SH-SY5Y (cell line): ENCODE measurements around the gene GALNT18.

Experiments used
- GATA2 ChIP-seq: IDR thresholded peaks from 2 replicates; pipeline ENCODE4 v1.6.1; 2011; ENCODE audit warnings: mild to moderate bottlenecking, low read depth, low read length
- GATA3 ChIP-seq: IDR thresholded peaks from 2 replicates; pipeline ENCODE4 v1.6.1; 2011; ENCODE audit warnings: low read depth, mild to moderate bottlenecking, low read length, moderate library complexity

Gene GALNT18

DNA sequence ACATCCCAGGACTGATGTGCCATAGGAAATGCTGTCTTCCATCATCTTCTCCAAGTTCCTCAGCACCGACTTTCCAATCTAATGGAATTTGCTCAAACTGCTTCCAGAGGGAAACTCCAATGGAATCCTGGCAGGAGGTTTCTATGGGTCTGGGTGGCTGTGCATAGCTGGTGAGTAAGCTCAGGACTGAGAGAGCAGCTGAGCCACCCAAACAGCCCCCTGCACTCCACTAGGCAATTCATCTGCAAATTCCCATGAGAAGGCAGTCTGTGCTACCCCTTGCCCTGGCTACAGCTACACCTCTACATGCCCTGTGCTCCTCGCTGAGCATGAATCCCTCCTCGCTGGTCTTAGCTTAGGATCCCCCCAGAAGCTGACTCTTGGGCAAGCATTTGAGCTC, 140.8 kb downstream of the GALNT18 start:
- TF ChIP-seq GATA3 (no peak), GATA2 (no peak)

DNA sequence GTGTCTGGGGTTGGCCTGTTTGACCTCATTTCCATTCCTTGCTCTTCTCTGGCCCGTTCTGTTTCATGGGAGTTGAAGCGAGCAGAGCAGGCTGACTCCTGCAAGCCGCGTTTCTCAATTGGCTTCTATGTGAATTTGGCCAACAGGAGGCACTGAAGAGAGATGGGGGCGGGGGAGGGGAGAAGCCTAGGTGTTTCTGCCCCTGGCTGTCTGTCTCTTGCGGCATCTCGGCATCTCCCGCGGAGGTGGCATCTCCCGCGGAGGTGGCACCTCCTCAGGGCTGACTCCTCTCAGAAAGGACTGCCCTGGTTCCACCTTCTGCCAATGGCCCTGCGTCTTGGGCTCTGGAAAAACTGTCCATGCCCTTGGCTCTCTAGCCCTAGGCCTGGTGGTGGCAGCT, 143.1 kb downstream of the GALNT18 start:
- TF ChIP-seq GATA3 (no peak), GATA2 (no peak)

DNA sequence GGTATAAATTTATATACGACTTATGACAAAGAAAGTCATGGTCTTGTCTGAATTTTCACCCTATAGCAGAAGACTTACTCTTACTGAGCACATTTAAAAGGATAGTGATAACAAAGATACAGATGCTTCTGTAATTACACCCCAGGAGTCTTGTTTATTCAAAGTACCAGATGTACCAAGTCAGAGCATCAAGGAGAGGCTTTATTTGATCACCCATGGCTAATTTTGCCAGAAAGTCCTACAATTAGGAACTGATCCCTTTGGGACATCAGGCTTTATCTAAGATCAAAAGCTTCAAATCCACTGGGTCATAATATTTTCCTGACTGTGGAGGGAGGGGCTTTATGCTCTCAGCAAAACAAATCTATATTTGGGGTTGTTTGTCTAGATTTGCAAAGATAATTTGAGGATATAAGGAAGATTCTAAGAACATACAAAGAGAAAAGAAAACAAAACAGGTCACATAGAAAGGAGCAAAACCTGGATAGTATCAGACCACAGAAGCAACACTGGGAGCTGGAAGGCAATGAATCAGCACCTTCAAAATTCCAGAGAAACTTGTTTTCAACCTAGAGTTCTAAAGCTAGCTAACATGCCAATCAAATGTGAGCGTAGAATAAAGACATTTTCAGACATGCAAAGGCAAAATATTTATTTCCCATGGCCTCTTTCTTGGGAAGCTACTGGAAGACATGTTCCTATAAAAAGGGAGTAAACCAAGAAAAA, 143.9 kb downstream of the GALNT18 start:
- no peak for TF ChIP-seq GATA3
- TF ChIP-seq GATA2 = peak; percentile 18; the same call in 1 of the 2 replicates

DNA sequence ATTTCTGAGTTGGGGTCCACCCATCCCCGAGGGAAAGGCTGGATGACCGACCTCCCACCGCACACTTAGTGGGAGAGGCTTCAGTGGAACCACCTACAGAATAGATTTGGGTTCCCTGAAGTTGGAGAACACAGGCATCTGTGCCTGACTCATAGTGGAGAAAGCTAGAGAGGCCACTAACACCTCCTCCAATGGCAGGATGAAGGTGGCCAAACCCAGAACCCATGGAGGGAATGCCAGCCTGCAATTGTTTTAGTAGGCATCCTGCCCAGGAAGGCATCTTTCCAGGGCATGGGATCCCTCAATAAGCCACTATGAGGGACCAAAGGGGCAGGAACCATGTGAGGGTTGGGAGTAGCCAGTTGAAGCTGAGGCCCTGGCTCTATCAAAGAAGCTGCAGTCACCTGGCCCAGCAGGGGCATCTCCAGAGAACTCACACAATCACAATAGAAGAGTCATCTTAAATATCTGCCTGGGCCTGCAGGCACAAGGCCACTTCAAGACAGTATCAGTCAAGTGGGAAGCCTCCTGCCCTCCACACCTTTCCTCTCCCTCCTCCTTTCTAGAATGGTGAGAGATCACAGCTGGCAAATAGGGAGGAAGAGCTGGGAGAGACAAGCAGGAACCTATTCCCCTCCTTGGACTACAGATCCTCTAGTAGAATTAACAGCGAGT, 144.7 kb downstream of the GALNT18 start:
- TF ChIP-seq GATA2 (no peak), GATA3 (no peak)

DNA sequence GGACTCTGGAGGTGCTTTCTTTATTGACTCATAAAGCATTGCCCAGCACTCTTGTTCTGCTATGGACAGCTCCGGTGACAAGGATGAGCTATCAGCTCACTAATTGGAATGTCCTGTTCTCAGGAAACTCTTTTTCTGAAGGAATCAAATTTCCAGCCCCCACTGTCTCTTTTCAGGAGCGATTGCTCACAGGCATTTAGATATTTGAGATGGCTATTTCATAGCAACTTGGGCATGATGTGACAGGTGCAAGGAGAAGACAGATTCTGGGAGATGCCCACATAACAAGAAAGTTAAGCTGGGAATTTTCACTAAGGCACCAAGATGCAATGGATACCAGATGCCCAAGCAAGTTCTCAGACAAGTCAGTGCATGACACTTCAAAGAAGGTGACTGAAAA, 145.3 kb downstream of the GALNT18 start:
- TF ChIP-seq GATA2 = no peak
- no peak for TF ChIP-seq GATA3

DNA sequence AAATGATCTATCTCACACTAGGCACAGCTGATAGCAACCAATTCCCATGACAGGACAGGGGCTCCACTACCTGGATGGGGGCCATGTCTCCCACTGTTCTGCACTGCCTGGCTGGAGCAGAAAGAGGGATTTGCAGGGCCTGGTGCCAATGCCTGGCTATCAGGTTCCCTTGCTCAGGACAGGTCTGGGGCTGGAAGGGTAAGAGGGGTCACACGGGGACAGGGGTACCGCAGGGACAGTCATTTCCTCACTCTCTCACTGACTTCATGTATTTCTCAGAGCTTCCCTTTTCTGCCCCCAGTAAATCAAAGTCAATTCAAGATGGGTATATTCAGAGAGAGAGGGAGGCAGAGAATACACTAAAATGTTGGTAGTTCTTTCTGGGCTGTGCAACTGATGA, 149.7 kb downstream of the GALNT18 start:
- no peak for TF ChIP-seq GATA2

DNA sequence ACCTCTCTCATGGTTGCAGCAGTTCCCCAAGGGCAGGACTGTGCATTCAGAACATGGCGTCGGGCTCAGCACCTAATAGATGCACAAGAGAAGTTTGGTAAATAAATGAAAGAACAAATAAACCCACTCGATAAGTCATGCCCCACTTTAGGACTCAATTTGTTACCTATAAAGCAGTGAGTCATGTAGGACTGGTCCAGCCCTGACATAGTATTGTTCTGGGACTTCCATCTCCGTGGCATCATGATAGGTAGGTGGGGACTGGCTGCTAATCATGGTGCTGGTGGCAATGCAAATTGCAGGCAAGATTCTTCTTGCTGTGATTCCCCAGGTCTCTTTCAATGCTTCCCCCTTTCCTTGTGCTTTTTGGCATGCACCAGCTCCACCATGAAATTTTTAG, 150.6 kb downstream of the GALNT18 start:
- TF ChIP-seq GATA3 (no peak), GATA2 (no peak)

DNA sequence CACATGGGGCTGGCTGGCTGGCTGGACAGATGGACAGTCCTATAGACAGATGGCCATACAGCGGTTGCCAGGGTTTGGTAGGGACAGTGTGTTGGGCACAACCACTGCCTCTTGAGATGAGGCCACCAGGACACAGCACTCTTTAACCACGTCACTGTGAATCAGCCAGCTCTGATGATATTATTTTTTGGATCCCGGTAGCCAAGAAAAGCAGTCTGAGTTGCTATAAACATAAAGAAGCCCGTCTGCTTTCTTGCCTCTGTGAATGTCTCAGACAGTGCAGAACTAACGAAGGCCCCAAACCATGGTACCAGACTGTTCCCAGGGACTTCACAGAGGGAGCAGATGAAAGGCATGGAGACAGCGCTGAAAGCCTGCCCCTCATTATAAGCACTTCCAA, 152.9 kb downstream of the GALNT18 start:
- TF ChIP-seq GATA3 (no peak), GATA2 (no peak)

DNA sequence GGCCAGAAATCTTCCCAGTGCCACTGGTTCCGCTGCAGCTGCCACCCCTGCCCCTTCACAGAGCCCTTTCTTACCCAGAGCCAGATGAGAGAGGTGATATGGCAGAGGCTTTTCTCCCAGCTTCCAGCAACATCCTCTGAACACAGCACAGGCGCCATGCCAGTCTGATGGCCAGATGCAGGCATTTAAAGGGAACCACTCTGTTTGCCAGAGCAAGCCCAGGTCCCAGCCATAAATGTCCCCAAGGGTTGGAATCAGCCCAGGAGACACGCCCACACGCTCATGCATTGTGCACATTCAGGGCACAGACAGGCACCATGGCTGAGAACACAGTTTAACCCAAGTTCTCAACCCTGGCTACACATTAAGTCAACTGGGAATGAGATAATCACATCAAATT, 154.5 kb downstream of the GALNT18 start:
- peak; percentile 57 for TF ChIP-seq GATA3
- TF ChIP-seq GATA2 = peak; percentile 95

DNA sequence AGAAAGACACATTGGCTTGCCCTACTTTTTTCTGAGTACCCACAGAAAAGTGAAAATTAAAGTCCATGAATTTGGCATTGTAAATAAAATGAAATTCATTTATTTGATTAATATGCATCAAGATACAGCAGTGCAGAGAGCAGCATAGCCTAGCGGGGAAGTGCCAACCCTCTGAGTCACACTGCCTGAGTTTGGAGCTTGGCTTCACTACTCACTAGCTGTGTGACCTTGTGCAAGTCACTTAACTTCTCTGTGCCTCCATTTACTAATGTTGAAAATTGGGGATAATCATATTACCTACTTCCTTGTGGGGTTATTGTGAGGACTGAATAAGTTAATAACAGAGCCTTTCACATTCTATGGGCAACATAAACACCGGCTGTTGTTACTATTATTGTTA, 157.2 kb downstream of the GALNT18 start:
- no peak for TF ChIP-seq GATA2
- TF ChIP-seq GATA3 = no peak

DNA sequence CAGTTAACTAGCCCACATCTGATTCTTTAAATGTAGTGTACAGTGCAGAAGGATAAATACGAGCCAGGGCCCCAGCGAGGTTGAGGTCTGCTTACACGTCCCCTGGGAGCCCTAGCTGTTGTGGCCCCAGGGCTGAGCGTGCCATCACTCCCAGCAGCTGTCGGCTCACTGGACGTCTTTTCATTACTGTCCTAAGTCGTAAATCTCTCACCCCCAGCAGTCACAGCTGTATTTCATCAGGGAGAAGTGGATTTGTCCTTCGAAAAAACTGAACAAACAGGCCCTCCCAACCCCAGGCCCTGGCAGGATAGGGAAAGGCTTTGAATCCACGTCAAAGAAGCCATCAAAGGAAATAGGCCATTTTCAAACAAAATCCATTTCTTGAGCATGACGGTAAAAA, 158.4 kb downstream of the GALNT18 start:
- TF ChIP-seq GATA3 (no peak), GATA2 (no peak)

DNA sequence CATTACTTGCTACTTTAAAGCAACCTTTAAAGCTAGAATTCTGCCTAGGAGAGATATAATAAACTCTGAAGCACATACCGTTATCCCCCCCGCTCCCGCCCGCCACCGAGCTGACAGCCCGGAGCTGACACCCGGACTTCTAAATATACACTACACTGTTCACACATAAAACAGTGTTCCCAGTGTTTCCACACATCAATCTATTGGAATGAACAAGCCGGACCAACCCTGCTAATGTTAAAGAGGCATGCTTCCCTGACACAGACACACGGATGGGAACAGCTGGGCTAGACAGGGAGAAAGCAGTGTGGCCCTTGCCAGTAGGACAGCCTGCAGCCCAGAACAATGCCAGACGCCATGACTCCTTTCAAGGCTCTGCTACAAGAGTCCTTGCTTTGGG, 160.3 kb downstream of the GALNT18 start:
- TF ChIP-seq GATA2 (no peak), GATA3 (no peak)

DNA sequence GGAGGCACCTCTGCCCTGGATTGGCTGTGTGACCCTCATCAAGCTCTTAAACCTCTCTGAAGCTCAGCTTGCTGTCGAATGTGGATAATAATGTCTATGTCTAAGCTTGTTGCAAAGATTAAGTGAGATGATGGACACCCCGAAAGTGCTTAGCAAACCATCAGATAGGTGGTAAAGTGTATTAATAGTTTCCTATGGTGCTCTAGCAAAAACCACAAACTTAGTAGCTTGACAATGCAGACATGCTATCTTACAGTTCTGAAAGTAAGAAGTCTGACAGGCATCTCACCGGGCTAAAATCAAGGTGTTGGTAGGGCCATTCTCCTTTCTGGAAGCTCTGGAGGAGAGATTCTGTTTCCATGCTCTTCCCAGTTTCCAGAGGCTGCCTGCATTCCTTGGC, 162.2 kb downstream of the GALNT18 start:
- no peak for TF ChIP-seq GATA3
- TF ChIP-seq GATA2 = no peak

DNA sequence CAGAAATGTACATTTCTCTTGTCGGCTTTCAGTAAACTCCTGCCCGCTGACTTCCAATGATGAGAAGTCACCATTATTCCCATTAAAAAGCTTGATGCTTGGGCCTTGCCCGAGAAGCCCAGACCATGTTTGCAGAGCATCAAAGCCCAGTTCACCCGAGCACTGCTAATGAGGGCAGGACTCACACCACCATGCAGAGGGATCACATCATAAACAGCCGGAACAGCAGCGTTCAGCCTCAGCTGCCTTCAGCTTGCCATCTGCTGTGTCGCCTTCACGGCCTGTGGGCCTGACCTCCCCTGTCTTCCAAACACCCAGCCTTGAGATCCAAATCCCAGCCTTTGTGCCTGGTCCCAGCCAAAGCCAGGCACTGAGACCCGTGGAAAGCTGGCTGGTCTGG, 163.3 kb downstream of the GALNT18 start:
- no peak for TF ChIP-seq GATA3
- TF ChIP-seq GATA2 = no peak

DNA sequence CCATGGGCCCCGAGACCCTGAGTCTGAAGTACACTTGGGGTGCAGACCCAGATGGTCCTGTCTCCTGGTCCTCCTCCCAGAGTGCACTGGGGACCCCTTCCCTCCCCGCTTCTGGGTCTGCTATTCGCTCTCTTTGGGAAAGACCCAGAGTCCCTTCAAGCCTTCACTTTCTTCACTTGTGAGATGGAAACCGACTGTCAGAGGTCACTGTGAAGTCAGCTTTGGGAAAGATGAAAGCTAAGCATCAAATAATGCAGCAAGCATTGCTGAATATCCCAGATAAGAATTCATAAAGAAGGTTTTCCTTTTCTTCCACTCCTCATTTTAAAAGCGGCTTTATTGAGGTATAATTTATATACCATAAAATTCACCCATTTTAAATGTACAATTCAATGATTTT, 163.8 kb downstream of the GALNT18 start:
- TF ChIP-seq GATA3 (no peak), GATA2 (no peak)
